MM.1S (cell line): ENCODE measurements around the gene ZFHX3.

Experiments
- EZH2 ChIP-seq: fragments of 300-600 bp; sonication (generic); optimal IDR thresholded peaks from 2 replicates; pipeline ENCODE3; 2017; ENCODE audit warnings: low read depth, mild to moderate bottlenecking, antibody characterized with exemption, low read length, mixed read lengths
- EZH2phosphoT487 ChIP-seq: fragments of 300-600 bp; sonication (generic); IDR thresholded peaks from 2 replicates; pipeline ENCODE4 v1.6.1; 2018; ENCODE audit warnings: antibody characterized with exemption, low read length
- TF ChIP-seq, protein P1 (sequence below): fragments of 300-600 bp; sonication (generic); IDR thresholded peaks from 2 replicates; pipeline ENCODE4 v1.5.1; 2016; ENCODE audit warnings: antibody characterized with exemption, low read length, mixed read lengths

DNA sequence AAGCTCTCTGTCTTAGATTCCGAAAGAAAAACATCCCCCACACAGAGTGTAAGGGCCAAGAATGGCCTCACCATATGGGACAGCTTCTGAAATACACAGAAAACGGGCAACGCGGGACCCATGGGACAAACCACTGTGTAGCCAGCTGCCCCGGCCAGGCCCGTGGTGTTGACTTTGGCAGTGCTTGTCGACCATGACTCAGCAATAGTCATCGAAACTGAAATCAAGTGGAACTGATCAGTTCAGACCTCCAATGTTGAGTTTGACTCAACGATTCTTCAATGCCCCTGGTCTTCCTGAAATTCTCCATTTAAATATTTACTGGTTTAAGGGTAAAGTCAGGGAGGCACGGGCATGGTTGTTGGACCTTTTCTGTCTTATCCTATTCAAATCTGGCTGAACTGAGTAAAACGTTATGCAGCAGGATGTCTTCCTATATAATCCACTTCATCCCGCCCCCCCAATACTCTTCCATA is 27.5 kb downstream of the ZFHX3 start:
- TF ChIP-seq, protein P1, sequence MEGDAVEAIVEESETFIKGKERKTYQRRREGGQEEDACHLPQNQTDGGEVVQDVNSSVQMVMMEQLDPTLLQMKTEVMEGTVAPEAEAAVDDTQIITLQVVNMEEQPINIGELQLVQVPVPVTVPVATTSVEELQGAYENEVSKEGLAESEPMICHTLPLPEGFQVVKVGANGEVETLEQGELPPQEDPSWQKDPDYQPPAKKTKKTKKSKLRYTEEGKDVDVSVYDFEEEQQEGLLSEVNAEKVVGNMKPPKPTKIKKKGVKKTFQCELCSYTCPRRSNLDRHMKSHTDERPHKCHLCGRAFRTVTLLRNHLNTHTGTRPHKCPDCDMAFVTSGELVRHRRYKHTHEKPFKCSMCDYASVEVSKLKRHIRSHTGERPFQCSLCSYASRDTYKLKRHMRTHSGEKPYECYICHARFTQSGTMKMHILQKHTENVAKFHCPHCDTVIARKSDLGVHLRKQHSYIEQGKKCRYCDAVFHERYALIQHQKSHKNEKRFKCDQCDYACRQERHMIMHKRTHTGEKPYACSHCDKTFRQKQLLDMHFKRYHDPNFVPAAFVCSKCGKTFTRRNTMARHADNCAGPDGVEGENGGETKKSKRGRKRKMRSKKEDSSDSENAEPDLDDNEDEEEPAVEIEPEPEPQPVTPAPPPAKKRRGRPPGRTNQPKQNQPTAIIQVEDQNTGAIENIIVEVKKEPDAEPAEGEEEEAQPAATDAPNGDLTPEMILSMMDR: no peak
- TF ChIP-seq EZH2: no peak
- TF ChIP-seq EZH2phosphoT487: no peak
